Epithelial cell of alveolus of lung (primary cell): ENCODE results near the gene CXCR1. TPM values are rescaled to one million over a fixed set of nuclear protein-coding genes. Genes with fewer than 3 reads are reported as not detected.

Experiments used
- total RNA-seq: library from RNA; depleted of rRNA; stranded (reverse); fragments of >200 nt; gene quantifications from 2 replicates; pipeline ENCODE4 v1.2.1, GENCODE V29; 2015

Gene CXCR1
- not detected in 2 replicates for total RNA-seq

GRCh38 chr2:218166791-218167190 lies at the start of gene CXCR1:
Gene CXCR1, minus strand, starts transcription at chr2:218166962. Its CDS starts 1,751 bp downstream, at chr2:218165211.

GRCh38 chr2:218125626-218126080 lies 41.1 kb downstream of the CXCR1 start, which contains the start of gene CXCR2:
Gene CXCR2, plus strand, starts transcription at chr2:218126028. Its CDS starts 8,774 bp downstream, at chr2:218134802.

Other genes starting within 250 kb of the CXCR1 start
- 29.6 and 78.2 TPM in 2 replicates for gene TNS1, start 164.0 kb downstream of the CXCR1 start, total RNA-seq
- not detected in 2 replicates for gene RUFY4, start 97.7 kb downstream of the CXCR1 start, total RNA-seq
- gene CXCR2, start 40.9 kb downstream of the CXCR1 start, total RNA-seq: 0.24 TPM in 1 of 2 replicates, not detected in the other
- 134 and 508 TPM in 2 replicates for gene ARPC2, start 50.2 kb upstream of the CXCR1 start, total RNA-seq
- 0.26 and 0.88 TPM in 2 replicates for gene GPBAR1, start 94.1 kb upstream of the CXCR1 start, total RNA-seq
- 76.4 and 116 TPM in 2 replicates for gene AAMP, start 103.2 kb upstream of the CXCR1 start, total RNA-seq
- gene PNKD, start 103.6 kb upstream of the CXCR1 start, total RNA-seq: 47.8 and 51.8 TPM in 2 replicates
- 102 and 130 TPM in 2 replicates for gene TMBIM1, start 125.5 kb upstream of the CXCR1 start, total RNA-seq
- gene CATIP, start 189.9 kb upstream of the CXCR1 start, total RNA-seq: not detected in 2 replicates
- 0.13 TPM in 1 of 2 replicates, not detected in the other for gene SLC11A1, start 215.3 kb upstream of the CXCR1 start, total RNA-seq
- gene CTDSP1, start 232.9 kb upstream of the CXCR1 start, total RNA-seq: 56.8 and 77.9 TPM in 2 replicates